ENCODE data around the gene TGFB1I1.

TGFB1I1 gene

GRCh38 chr16:31453255-31454204 is 18.4 kb upstream of the TGFB1I1 start:
- DNase-seq, result no peak

DNA sequence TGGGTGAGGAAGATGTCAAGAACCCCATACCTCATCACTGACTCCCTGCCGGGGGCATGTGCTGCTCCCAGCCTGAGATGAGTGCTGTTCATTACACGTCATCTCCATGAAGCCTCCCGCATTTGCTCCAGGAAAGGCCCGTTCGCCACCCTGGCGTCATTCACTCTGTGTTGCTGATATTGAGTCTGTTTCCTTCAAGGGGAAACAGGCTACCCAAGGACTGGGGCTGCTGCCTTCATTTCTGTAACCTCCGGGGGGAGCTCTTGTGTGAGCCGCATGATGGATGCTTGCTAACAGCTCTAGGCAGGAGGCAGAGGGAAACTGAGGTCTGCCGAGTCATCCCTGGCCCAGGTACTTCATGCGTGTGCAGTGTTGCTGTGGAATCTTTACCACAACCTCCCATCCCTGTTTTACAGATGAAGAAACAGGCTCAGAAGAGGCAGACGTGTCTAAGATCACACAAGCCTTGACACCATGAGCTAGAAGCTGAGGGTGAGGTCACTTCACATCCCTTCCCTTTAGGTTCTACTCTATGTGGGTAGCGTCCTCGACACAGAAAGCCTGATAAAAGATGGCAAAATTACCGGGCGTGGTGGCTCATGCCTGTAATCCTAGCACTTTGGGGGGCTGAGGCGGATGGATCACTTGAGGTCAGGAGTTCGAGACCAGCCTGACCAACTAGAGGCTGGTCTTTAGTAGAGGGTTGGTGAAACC is 16.2 kb upstream of the TGFB1I1 start:
- no peak for DNase-seq

DNA sequence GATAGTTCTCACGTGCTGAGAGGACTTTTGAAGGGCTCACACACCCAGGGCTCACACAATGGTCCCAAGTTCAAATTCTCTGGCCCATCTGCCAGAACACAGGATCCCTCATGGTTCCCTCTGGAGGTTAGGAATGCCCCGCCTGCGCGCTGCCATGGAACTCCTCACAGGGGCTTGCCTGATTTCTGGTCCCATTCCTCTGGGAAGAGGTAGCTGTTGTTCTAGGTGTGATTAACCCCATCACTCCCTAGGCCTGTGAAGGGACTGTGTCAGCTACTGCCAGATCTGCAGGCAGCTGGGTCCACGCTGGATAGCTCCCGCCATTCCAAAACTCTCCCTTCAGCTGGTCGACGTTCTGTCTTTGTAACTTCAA is 15.0 kb upstream of the TGFB1I1 start:
- DNase-seq, result no peak

DNA sequence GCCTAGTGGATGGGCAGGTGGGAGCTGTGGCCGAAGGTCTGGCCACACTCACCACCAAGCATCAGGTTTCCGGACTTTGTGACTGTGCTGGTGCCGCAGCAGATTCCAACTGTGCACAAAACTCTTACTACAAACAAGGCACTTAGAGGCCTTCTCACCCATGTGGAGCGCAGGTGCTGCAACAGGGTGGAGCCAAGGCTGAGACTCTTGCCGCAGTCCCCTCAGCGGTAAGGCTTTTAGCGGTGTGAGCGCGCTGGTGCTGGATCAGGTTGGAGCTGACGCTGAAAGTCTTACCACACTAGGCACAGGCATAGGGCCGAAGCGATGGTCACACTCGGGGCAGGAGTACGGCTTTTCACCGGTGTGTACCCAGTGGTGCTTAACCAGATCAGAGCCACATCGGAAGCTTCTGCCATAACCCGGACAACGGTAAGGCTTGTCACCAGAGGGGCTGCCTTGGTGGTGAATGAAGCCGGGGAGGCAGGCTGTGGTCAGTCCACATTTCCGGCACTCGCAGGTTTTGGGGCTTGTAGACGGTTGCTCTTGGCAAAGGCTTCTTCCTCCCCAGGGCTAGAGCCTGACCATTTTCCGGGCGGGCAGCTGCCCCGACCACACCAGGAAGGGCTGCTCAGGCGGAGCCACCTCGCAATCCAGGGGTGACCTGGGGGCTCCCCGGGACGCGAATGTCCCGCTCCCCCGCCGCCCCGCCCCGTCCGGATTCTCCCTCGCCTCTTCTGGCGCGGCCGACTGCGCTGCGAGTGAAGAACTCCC is 13.7 kb upstream of the TGFB1I1 start:
- no peak for DNase-seq

GRCh38 chr16:31458844-31459686 is 12.9 kb upstream of the TGFB1I1 start, which contains the start of gene ARMC5:
TSS of gene ARMC5 (plus strand) at chr16:31459501. CDS start at chr16:31459525, 24 bp downstream.
- peak; percentile 87 for DNase-seq

DNA sequence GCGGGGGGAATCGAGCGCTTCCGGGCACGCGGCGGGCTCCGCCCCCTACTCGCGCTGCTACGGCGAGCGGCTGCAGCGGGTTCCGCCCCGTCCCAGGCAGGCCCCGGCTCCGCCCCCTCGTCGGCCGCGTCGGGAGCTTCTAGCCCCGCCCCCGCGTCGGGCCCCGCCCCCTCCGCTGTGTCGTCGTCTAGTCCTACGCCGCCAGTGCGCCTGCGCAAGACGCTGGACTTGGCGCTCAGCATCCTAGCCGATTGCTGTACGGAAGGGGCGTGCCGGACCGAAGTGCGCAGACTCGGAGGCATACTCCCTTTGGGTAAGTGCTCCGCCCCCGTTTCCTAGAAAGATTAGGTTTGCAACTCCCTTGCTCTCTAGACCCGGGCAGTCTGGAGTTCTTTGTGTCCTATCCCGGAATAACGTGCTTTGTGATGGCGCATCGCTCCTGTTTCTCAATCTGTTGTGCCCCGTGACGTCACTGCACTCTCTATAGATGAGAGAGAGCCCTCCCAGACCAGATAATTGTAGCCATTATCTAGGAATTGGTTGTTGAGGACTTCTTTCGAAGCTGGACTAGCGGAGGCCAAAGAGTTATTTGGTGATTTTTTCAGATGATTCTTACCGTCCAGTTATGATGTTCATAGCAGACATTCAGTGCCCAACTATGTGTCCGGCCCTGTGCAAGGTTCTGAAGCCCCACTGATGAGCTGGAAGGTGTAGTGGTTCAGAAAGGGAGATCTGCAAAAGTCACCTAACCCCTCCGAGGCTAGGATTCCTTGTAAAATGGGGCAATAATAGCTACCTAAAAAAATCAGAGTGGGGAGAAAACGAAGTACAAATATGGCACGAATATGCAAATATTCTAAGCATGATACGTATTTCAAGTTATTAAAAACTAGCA is 12.0 kb upstream of the TGFB1I1 start:
- DNase-seq, result peak; percentile 95

- DNase-seq, result no peak
These were observed 11.4 kb upstream of the TGFB1I1 start for GRCh38 chr16:31460582-31461002.

DNA sequence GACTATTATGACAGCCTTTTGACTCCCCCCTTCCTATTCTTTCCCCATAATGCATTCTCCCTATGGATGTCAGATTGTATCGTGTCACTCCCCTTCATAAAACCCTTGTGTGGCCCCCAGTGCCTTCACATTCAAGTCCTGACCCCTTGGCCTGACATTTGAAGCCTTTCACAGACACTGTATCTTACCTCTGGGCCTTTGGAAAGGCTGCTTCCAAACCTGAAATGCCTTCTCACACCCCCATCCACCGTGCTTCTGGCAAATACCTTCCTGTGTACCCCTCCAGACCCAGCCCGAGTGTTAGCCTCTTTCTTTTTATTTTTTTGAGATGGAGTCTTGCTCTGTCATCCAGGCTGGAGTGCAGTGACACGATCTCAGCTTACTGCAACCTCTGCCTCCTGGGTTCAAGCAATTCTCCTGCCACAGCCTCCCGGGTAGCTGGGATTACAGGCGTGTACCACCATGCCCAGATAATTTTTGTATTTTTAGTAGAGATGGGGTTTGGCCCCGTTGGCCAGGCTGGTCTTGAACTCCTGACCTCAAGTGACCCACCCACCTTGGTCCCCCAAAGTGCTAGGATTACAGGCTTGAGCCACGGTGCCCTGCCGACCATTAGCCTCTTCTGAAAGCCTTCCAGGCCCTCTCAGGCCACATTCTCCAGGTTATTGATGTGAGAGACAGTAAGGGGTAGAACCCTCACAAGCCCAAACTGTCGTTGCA is 10.6 kb upstream of the TGFB1I1 start:
- no peak for DNase-seq

GRCh38 chr16:31461921-31462804 is 9.8 kb upstream of the TGFB1I1 start:
- no peak for DNase-seq

- DNase-seq, result no peak
These were observed 7.6 kb upstream of the TGFB1I1 start for GRCh38 chr16:31464348-31464769.

DNA sequence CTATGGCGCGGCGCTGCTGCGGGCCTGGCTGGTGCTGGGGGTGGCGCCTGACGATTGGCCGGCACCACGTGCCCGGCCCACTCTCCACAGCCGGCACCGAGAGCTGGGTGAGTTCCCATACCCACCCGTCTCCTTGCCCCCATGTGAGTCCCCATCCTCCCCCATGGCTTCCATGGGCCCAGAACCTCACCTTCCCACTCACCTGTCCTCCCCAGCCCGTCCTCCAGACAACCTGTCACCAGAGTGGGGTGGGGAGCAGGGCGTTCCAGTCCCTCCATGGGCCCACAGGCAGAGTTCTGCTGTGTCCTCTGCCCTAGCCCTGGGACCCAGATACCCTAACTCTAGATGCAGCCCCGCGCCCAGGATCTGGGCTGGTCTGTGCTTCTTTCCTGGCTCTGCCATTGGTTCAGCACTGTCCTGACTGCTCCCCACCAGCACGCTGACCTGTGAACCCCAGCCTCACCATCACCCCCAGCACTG is 7.1 kb upstream of the TGFB1I1 start:
- DNase-seq, result no peak

- DNase-seq, result no peak
These were observed 6.1 kb upstream of the TGFB1I1 start for GRCh38 chr16:31465788-31466370.

DNA sequence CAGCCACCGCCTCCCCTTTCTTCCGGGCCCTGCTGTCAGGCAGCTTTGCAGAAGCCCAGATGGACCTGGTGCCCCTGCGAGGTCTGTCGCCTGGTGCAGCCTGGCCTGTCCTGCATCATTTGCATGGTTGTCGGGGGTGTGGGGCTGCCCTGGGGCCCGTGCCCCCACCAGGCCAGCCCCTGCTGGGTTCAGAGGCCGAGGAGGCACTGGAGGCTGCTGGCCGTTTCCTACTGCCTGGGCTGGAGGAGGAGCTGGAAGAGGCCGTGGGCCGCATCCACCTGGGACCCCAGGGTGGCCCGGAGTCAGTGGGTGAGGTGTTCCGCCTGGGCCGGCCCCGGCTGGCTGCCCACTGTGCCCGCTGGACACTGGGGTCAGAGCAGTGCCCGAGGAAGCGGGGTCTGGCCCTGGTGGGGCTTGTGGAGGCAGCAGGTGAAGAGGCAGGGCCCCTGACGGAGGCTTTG is 5.5 kb upstream of the TGFB1I1 start:
- no peak for DNase-seq

DNA sequence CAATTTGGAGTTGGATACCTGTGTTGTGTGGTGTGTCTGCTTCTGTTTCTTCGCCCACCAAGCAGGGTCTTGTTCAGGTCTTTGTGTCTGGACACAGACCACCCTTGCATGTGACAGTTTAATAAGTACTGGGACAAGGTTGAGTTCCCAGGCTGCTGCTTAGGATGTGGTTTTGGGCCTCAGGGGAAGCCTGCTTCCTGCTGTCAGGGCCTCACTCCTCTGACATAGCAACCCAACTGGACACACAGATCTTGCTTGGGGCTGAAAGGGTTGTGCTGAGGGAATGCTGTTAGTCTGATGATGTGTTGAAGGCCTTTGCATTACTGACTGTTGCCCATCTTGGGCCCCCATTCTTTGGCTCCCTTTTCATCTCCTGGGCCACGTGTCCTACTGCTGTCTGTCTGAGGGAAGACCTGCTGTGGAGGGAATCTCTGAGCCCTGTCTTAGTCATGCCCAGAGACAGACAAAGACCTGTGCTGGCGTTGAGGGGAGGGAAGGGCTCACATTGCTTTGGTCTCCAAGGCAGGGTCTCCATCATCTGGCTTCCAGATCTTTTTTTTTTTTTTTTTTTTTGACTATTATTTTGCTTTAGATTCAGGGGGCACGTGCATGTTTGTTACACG is 4.7 kb upstream of the TGFB1I1 start:
- no peak for DNase-seq

DNA sequence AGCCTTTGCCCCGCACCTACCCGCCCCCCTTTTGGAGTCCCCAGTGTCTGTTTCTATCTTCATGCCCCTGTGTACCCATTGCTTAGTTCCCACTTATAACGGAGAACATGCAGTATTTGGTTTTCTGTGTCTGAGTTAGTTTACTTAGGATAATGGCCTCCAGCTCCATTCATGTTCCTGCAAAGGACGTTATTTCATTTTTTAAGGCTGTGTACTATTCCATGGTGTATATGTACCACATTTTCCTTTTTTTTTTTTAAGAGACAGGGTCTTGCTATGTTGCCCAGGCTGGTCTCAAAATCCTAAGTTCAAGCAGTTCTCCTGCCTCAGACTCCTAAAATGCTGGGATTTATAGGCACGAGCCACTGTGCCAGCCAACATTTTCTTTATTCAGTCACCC is 4.1 kb upstream of the TGFB1I1 start:
- no peak for DNase-seq

DNA sequence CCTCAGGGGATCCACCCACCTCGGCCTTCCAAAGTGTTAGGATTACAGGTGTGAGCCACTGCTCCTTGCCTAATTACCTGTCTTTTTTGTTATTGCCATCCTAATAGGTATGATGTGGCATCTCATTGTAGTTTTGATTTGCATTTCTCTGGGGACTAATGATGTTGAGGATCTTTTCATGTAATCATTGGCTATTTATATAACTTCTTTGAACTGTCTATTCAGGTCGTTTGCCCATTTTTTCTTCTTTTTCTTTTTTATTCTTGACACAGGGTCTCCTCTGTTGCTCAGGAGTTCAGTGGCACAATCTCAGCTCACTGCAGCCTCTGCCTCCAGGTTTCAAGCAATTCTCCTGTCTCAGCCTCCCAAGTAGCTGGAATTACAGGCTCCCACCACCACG is 1.3 kb upstream of the TGFB1I1 start:
- no peak for DNase-seq

- no peak for DNase-seq
These were observed 594 bp upstream of the TGFB1I1 start for GRCh38 chr16:31471241-31471874.

GRCh38 chr16:31472709-31473203 is 804 bp downstream of the TGFB1I1 start:
- peak; percentile 29 for DNase-seq

Measured in NCI-H2107 (cell line).